Cerebellar nuclear complex (tissue), 1 donor: ENCODE results near the gene KAZN.

Source experiments
- DNase-seq, 2 experiments: peaks; one replicate each; lab custom pipeline; 2025; lab: John Stamatoyannopoulos, UW

The KAZN gene

DNA sequence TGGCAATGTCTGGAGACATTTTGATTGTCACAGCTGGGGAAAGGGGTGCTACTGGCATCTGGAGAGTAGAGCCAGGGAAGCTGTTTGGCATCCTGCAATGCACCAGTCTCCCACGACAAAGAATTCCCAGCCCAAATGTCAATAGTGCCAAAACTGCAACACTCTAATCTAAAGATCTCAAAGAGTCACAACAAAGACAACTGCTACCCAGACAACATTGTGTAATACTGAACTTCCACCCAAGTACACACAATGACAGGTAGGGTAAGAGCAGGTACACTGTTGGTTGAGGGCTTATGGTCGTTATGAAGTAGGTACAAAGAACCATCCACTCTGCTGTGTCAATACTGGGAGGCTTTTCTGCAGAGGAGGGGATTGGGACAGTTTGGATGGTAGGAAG, 546.8 kb downstream of the KAZN start:
- DNase-seq, result no peak

DNA sequence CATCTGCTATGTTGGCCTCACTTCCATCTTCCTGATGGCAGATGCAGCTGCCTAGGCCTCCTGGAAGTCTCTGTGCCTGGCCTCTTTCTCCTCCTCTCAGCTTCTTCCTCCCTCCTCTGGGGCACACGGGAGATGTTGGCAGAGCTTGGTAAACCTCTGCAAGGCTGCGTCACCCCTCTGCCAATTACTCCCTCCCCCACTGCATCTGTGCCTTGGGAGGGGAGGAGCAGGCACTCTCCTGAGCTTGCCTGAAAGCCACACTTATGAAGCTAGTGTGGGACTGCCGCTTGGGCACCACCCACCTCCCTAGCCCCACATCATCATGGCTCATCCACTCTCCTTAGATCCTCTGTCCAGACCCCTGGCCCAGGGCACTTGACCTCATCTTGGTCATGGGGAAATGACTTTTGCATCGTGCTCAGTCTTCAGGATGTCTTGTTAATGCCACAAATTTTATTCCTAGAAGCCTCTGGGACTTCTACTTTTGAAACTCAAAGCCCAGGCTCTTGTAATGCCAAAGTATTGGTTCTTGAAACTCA, 547.7 kb downstream of the KAZN start:
- no peak for DNase-seq

DNA sequence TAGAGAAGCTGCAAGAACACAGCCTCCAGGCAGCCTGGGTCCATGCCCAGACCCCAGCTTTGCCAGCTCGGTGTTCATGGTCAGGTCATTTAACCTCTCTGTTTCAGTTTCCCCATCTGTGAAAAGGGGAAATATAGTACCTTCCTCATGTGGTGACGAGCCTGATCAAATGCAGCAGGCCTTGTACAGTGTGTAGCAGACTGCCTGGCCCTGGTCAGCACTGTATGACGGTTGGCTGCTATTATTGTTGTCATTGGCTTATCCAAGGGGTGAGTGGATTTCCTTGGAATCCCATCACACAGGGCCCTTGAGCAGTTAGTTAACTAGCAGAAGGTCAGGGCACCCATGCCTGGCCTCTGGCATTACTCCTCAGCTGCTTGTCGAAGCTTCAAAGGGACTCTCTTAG, 548.5 kb downstream of the KAZN start:
- no peak for DNase-seq

DNA sequence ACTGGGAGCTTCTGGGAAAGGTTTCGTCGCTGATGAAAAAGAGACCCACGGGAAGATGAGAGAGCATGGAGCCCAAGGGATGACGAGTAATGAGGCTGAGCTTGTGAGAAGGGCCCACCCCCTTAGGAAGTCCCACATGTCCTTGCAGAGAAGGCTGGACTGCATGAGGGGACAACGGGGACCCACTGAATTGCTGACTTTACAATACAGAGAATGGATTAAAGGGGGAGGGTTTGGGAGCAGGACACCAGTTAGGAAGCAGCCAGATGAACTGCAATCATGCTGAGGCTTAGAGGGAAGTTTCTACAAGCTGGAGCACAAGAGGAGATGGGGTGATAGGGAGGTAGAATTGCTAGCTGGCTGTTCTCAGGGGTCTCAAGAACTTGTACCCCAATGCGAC, 549.5 kb downstream of the KAZN start:
- no peak for DNase-seq

DNA sequence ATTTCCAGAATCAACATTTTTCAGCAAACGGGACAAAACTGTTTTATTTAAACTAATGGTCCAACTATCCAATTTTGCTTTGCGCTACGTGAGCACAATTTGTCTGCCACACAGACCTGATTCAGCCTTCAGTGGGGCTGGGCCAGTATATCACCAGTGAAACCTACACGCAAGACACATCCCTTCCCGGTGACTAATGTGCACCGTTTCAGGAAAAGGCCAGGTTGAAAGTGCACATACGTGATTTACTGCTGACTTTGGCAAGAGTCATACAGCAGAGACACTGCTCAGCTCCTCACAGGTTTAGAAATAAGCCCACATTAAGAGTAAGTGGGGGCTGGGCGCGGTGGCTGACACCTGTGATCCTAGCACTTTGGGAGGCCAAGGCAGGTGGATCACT, 550.0 kb downstream of the KAZN start:
- DNase-seq, result no peak

DNA sequence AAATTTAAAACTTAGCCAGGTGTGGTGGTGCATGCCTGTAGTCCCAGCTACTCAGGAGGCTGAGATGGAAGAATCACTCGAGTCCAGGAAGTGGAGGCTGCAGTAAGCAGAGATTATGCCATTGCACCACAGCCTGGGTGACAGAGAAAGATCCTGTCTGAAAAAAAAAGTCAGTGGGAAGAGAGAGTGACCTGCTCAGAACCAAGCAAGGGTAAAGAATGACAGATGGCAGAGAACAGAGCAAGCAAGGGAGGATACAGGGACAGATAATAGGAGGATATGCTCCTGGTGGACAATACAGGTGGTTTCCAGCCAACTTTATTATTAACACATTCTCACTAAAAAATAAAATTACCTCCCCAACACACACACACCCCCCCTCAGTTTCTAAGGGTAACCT, 550.5 kb downstream of the KAZN start:
- peak in 1 of 2 experiments; percentile 51 for DNase-seq

DNA sequence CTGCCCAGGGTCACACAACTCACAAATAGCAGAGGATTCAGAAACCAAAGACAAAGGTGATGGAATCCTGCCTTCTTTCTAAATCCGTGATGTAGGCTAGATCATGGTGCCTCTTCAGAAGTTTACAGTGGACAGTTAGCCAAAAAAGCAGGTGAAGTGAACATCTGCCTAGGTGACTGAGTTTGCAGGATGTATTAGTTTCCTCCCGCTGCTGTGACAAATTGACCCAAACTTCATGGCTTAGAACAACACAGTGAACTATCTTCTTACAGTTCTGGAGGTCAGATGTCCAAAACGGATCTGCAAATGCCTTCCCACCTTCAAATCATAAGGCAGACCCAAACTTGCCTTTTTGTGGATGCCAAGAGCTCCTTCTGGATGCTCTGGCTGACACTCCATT, 551.9 kb downstream of the KAZN start:
- no peak for DNase-seq

DNA sequence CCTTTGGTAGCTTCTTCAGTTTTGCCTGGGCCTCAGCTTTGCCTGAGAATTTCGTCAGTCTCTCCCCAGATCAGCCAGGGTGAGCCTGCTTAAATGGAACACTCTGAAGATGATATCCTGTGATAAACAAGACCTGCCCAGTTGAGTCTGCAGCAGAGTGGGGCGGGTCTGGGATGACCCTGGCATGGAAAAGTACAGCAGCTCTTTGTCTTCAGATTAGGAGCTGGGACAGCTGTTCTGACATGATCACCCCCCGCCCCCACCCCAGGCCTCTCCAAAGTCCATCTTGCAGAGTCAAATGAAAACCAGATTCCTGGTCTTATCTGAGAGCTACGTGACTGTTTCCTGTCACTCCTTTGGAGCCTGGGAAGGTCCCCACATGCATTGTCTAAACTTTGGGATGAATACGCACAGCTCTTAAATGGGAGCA, 552.9 kb downstream of the KAZN start:
- DNase-seq, result no peak

DNA sequence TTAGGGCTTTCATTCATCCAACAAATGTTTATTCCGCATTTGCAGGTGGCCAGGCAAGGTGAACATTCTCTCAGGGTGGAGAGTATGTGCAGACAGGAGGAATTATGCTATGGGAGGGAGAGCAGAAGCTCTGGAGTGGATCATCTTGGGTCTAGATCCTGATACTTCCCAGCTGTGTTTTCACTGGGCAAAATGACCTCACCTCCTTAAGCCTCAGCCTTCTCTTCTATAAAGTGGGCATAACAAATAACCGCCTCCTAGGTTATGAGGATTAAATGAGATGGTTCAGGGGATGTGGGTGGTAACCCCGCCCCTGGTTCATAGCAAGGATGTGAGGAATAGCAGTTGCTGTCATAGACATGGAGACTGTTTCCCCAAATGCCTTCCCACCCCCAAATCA, 553.4 kb downstream of the KAZN start:
- DNase-seq, result no peak

DNA sequence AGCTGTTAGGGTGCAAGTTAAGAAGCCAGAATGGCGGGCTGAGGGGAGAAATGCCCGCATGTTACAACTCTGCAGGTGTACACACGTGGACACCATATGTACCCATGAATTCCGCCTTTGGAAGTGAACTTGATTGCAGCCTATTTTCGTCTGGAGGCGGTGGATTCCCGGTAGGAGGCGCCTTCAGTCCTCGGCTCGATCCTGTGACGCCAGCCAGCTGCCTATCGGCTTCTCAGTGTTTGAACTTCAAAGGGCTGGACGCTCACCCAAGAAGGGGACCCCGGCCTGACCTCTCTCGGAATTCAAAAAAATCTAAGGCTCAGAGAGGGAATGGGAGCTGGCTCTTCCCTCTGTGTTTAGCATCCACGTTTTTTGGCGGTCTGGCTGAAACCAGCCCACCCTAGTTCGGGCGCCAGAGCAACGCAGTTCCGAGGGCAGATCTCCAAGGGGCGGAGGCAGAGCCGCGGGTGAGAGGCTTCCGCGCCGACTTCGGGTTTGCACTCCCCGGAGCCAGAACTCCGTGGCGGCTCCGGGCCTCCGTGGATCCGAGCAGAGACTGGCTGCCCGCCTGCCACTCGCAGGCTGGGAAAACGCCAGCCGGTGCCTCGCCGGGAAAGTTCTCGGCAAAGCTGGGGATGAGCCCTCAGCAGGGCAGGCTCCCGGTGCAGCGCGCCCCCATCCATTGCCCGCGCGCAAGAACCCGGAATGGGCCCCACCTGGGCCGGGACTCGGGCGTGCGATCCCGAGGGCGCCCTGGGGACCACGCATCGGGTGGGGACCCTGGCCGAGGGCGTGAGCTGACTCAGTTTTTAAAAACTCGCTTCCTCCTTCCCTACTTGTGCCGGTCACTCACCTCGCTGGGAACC, 554.1 kb downstream of the KAZN start:
- DNase-seq, result peak in 1 of 2 experiments; percentile 57

DNA sequence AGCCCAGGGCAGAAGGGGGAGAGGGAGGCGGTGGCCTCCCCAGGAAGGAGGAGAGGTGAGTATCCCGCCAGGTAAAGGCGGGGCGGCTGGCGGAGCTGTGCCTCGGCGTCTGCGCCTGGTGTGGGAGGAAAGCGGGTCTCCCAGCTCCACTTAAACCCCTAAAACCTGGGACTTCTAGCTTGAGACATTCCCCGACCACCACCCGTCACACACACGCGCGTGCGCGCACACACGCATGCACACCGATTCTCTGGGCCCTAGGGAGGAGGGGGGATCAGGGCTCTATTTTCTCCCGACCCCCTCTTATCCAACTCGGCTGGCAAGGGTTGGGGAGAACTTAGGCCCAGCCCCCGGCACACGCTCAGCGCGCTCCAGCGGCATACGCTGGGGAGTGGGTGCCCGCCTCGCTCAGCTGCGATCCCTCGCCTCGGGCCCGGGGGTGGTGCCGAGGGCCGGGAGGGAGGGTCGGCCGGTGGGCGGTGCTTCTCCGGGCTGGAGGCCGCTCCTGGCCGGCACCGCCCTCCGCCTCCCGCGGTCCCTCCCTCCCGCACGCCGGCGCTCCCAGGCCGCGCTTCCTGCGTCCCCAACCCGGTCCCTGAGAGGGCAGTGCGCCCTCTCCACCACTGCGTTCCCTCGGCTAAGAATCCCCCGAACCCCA, 554.8 kb downstream of the KAZN start, which contains the start of gene TMEM51:
TSS of gene TMEM51 (plus strand) at position 564 of the 658 bp plus-strand sequence. CDS start 61,341 bp downstream, outside the sequence.
- no peak for DNase-seq

DNA sequence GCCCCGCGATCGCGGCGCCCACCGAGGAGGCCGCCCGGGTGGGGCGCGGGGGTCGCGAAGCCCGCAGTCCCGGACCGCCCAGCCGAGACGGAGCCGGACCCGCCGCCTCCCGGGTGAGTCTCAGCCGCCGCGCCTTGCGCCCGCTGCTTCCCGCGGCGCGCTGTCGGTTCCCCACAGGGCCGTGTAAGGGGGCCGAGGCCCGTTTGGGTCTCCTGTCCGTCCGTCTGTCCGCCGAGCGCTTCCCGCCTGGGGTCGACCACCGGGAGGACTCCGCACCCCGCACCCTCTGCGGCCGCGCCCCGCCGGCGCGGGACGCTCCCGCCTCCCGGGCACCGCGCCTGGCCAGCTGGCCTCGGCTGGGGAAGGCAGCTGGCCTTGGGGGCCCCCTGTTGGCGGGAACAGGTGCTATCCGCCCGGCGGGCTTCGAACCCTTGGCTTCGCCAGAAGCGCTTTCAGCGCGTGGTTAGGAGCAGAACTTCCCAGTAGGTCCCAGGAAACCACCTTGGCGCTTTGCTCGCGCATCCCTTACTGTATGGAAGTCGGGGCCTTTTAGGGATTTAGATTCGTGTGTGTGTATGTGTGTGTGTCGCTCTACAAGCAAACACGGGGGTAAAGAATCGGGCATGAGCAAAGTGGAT, 555.5 kb downstream of the KAZN start:
- DNase-seq, result no peak

DNA sequence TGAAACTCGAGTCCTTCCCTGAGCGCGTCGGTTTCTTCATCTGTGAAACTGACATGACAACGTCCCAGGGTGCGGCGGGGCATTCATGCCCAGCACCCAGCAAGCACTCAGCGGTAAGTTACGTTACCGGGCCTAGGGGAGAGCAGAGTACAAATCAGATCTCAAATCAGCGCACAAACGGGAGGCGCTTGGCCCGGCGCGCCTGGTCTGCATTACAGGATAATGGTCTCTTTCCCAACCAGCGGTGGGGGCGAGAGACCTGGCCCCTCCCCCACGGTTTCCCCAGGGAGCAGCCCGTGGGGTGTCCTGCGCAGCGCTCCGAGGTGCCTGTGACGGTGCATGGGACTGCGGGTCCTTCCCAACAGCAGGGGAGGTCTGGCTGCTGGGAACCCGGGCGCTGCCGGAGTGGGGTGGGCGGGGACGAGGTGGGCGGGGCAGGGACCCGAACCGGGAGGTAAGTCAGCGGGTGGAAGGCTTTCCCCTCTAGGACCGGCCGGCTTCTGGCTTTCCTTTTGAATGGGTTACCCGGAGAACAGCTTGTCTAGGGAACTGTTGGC, 556.1 kb downstream of the KAZN start:
- no peak for DNase-seq

DNA sequence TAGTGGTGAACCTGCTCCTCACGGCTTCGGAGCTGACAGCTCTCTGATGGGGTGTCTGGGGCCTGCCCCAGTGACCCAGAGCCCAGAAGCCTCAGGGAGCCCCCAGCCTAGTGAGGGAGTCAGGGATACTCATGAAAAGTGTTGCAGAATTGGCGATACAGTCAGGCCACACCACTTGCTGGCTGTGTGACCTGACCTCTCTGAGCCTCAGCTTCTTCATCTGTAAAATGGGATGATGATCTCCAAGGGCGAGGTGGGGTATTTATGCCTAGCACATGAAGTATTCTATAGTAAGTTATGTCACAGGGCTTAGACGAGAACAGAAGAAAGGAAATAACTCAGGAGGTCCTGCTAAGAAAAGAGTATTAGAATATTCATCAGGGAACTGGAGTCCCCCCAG, 556.7 kb downstream of the KAZN start:
- DNase-seq, result no peak

DNA sequence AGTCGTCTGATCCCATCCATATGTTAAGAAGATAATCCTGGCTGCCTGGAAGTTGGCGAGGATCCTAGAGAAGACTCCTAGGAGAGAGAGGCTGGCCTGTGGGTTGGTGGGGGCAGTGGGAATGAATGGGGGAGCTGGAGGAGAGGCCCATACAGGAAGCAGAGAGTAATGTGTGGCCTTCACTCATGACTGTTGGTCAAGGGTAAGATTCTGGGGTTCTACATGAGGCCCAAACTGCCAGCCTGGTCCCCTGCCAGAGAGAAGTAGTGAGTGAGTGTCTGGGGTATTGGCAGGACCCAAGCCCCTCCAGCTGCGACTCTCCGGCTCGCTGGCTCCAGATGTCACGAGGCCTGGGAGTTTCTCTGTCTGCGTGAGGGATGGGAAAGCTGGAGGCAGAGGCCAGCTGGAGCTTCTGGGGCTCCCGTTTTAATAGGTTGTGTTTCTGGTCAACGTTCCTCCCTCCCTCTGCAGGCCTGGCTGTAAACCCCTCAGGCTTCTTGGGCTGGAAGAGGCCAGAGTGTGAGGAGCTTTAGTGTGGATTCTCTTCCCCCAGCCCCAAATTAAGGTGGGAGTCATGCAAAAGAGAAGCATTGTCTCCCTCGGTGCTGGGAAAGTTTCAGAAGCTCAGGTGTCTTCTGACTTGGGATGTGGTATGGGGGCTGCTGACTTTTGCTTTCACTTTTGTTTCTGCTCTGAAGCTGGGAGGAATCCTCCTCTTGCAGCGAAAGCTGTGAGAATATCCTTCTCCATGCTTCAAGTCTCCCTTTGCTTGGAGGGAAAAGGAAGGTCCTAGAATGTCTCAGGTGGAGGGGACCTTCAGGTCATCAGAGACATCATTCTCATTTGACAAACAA, 557.6 kb downstream of the KAZN start:
- no peak for DNase-seq

DNA sequence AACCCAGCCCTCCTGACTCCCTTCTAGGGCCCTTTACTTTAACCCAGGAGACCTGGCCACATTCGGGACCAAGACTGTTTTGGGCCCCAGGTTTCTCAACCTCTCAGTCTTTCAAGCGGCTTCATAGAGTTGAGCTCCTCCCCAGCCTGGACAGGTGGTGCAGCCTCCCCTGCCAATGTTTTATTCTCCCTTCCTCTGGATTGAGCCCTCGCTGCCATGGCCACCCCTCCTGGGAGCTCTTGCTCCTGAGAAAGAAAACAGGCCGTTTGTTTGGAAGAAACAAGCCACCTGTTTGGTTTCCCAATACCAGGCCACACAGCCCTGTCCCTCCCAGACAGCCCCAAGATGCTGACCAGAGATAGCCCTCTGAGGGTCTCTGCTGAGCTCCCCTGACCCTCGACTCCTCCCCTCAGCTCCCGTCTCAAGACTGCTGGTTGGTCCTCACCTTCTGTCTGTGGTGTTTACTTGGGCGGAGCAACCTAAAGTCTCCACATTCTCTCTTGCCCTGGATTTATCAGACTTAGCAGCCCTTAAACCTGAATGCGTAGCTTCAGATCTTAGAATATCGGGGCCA, 558.4 kb downstream of the KAZN start:
- DNase-seq, result no peak

DNA sequence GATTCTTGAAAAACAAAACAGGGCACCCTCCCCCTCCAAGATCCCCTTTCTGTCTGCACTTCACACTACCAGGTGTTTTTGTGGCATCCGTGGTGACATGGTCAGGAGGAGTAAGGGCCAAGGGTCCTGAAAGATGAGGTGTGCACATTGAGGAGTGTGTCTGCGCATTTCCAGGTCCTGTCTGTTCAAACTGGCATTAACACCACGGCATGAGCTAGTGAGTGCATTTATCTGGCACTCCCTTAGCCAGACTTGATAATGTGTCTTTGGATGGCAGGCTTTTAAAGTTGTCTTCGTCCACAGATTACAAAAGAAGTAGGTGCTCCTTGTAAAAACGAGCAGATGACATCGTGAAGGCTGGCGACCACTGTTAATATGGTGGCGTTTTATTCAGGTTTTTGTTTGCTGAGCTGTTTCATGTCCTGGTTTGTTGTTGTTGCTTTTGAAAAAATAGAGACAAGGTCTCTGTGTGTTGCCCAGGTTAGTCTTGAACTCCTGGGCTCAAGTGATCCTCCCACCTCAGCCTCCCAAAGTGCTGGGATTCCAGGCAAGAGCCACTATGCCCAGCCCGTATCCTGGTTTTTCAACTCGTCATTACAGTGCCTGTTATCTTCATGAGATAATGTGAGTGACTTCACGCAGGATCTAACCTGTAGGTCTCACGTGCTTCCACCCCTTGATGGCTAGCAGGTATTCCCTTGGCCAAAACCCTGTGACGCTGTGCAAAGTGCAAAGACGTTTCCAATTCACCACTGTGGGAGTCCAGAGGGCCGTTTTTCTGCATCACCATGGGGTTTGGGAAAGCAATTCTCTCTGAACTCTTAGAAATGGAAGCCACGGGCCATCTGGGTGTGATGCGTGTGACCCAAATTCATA, 559.3 kb downstream of the KAZN start:
- no peak for DNase-seq

DNA sequence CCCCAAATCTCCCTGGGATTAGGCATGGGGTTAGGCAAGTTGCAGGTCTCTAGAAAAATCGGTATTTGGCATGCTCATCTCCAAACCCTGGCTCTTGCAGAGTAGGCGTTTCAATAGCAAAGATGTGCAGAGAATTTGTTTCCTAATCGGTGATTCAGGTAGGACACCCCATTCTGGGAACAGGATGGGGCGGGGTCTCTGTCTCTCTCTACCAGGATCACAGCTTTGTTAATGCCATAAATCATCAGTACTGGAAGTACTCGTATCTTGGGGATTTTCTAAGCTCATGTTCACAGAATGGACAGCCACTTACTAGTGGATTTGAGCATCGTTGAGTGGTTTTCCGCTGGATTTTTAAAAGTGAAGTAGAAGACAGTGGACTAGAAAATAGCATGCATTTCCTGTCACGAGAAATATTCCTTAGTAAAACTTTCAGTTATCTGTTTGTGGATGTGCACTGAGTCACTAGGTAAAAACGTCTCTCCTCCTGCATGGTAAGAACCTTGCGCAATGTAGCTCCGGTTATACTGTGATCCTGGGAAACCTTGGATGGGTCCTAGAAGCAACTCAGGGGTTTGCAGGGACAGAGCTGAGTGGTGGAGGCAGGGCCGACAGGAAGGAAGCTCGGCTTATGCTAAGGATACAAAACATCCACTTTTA, 560.2 kb downstream of the KAZN start:
- no peak for DNase-seq

DNA sequence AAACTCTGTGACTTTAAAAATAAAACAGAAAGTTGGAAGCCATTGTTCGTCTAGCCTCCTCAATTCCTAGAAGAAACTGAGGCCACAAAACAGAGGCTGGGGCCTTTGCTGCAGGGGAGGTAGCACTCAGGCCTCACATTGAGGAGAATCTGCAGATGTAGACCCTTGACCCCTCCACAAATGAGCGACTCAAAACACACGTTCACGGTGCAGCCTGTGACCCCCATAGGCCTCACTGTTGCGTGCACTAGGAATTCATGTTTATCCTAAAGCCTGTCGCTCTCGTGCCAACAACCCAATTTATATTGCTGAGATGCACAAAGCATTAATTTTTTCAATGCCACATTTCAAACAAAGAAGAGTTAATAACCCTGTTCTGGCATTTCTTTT, 560.7 kb downstream of the KAZN start:
- no peak for DNase-seq
